Measurements from ENCODE around the gene SMTNL2. TPM values are rescaled to one million over a fixed set of nuclear protein-coding genes. Genes with fewer than 3 reads are reported as not detected.

SMTNL2 gene
- total RNA-seq, 1 donor from 2014 or later = 8.6 TPM

DNA sequence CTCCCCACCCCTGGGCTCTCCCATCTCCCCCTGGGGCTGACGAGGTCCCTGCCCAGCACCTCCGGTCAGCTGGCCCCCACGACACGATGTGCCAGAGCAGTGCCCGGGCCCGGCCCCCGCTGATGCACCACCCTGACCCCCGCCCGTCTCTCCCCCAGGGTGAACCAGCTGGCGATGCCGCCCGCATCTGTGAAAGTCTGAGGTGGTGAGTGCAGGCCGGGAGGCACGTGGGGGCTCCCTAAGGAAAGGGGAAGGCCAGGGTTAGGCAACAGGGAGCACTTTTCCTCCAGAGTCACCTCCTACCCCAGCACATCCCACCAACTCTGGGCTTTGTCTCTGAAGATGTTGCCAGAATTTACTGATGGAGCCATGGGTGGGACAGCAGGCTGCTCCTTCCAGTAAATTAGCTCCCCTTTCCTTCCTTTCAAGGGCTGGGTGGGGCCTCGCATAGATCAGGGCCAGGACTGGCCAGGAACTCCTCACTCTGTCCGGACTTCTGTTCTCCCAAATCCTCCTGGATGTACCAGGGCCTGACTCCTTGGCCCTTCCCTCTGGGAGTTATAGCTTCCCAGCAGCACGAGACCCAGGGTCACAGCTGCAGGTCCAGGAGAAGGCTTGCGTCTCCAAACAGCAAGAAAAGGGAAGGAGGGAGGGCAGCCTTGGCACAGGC is 47.5 kb upstream of the SMTNL2 start:
- H3K27me3 Mint-ChIP-seq = peaks cover 17% of the 10 kb centered on the region
- TF ChIP-seq, protein P1, sequence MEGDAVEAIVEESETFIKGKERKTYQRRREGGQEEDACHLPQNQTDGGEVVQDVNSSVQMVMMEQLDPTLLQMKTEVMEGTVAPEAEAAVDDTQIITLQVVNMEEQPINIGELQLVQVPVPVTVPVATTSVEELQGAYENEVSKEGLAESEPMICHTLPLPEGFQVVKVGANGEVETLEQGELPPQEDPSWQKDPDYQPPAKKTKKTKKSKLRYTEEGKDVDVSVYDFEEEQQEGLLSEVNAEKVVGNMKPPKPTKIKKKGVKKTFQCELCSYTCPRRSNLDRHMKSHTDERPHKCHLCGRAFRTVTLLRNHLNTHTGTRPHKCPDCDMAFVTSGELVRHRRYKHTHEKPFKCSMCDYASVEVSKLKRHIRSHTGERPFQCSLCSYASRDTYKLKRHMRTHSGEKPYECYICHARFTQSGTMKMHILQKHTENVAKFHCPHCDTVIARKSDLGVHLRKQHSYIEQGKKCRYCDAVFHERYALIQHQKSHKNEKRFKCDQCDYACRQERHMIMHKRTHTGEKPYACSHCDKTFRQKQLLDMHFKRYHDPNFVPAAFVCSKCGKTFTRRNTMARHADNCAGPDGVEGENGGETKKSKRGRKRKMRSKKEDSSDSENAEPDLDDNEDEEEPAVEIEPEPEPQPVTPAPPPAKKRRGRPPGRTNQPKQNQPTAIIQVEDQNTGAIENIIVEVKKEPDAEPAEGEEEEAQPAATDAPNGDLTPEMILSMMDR (IDR thresholded peaks at IDR 0.05; ENCODE audit: unreplicated experiment) = no peak
- H3K4me3 Mint-ChIP-seq (ENCODE audit: low read depth) = no peak overlapping the region
- no peaks in the 10 kb centered on the region for H3K9me3 Mint-ChIP-seq (ENCODE audit: low read depth)
- peaks cover 3% of the 10 kb centered on the region for H3K36me3 Mint-ChIP-seq (ENCODE audit: insufficient read depth)
- H3K4me1 Mint-ChIP-seq (ENCODE audit: low read depth) = peaks cover 4% of the 10 kb centered on the region
- no peak for DNase-seq (ENCODE audit: low spot score, unreplicated experiment)
- H3K27ac Mint-ChIP-seq = no peak overlapping the region

DNA sequence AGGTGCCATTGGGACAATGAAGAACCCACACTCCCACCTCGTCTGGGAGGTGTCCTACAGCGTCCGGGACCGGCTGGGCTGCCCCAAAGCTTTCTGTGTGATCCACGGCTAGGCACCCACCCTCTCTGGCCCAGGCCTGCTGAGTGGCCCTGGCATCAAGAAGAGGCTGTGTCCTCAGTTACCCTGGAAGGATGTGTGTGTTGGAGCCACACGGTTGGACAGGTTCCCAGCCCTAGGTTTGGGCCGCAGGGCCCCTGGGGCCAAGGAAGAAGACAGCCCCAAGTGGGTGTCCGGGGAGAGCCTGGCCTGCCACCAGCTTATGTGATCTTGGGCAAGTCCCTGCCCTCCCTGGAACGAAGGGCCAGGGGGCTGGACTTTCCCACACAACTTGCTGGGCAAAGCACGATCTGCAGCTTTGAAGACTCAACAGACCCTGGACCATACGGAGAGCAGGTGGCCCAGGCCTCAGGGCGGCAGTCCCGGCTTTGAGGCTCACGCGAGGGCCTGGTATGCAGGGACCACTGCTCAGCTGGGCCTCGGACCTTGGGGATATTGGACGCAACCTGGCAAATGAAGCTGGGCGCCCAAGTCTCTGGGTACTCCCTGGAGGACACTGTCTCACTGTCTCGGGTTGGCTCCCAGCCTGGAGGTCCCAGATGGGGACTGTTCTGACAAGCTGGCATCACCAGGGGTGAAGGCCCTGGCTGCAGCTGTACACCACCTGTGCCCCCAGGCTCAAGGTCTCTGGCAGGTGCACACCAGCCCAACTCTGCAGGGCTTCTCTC is 46.7 kb upstream of the SMTNL2 start:
- TF ChIP-seq, protein P1 (IDR thresholded peaks at IDR 0.05; ENCODE audit: unreplicated experiment) = no peak
- Mint-ChIP-seq H3K27me3 (peaks cover 10% of the 10 kb centered on the region), H3K4me1 (ENCODE audit: low read depth) (peaks cover 4% of the 10 kb centered on the region), H3K36me3 (ENCODE audit: insufficient read depth) (peaks cover 3% of the 10 kb centered on the region), H3K27ac (no peak overlapping the region), H3K9me3 (ENCODE audit: low read depth) (no peaks in the 10 kb centered on the region), H3K4me3 (ENCODE audit: low read depth) (no peak overlapping the region)
- DNase-seq (ENCODE audit: low spot score, unreplicated experiment) = no peak

DNA sequence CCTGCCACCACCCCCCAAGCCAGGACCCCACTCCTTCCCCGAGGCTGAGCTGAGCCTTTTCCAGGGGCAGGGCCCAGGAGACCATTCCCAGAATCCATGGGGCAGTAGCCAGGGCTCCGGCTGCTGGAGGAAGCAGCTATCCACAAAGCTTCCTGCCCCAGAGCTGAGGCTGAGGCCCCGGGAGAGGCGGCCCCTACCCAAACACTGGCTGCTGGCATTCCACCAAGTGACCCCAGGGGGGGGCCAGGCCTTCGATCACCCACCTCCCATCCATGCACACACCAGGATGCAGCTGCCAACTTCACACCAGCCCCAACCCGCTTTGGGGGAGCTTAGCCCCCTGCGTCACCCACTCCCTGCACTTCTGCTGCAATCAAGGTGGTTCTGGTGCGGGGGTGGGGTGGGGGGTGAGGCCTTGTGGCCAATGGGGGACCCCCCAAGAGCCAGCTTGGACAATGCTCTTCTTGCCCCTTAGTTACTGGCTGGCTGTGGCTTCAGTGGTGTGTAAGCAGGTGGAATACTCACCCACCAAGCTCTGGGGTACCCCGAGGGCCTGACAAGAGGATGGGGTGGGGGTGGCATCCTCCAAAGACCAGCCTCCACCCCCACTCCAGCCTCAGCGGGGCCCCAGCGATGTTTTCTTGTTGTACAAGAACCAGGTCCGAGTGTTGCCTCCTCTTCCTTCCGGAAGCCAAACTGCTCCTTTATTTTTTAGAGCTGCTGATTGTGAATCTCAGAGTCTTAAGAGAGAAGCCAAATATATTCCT is 45.9 kb upstream of the SMTNL2 start:
- Mint-ChIP-seq H3K27me3 (peaks cover 7% of the 10 kb centered on the region), H3K36me3 (ENCODE audit: insufficient read depth) (peaks cover 3% of the 10 kb centered on the region), H3K27ac (no peak overlapping the region), H3K4me3 (ENCODE audit: low read depth) (no peak overlapping the region), H3K9me3 (ENCODE audit: low read depth) (no peaks in the 10 kb centered on the region), H3K4me1 (ENCODE audit: low read depth) (peaks cover 4% of the 10 kb centered on the region)
- DNase-seq (ENCODE audit: low spot score, unreplicated experiment) = no peak
- TF ChIP-seq, protein P1 (IDR thresholded peaks at IDR 0.05; ENCODE audit: unreplicated experiment) = no peak

DNA sequence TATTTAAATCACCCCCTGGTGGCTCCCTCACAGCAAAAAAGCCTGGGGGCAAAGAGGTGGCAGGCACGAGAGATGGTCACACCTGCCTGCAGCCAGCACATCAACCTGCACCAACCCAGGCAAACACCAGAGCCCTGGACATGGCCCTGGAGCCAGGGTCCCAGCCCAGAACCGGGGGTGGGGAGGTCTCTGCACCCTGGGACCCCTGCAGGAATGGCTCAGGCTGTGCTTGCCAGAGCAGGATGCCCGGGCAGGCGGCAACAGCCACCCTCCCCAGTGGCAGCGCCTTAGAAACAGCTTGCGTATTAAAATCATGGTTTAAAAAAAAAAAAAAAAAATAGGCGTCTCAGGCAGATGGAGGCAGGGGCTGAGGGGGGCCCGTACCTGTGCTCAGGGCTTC is 45.3 kb upstream of the SMTNL2 start:
- Mint-ChIP-seq H3K27me3 (peaks cover 5% of the 10 kb centered on the region), H3K27ac (no peak overlapping the region), H3K4me3 (ENCODE audit: low read depth) (no peak overlapping the region), H3K4me1 (ENCODE audit: low read depth) (peaks cover 4% of the 10 kb centered on the region), H3K36me3 (ENCODE audit: insufficient read depth) (peaks cover 3% of the 10 kb centered on the region), H3K9me3 (ENCODE audit: low read depth) (no peaks in the 10 kb centered on the region)
- no peak for DNase-seq (ENCODE audit: low spot score, unreplicated experiment)
- TF ChIP-seq, protein P1 (IDR thresholded peaks at IDR 0.05; ENCODE audit: unreplicated experiment) = no peak

DNA sequence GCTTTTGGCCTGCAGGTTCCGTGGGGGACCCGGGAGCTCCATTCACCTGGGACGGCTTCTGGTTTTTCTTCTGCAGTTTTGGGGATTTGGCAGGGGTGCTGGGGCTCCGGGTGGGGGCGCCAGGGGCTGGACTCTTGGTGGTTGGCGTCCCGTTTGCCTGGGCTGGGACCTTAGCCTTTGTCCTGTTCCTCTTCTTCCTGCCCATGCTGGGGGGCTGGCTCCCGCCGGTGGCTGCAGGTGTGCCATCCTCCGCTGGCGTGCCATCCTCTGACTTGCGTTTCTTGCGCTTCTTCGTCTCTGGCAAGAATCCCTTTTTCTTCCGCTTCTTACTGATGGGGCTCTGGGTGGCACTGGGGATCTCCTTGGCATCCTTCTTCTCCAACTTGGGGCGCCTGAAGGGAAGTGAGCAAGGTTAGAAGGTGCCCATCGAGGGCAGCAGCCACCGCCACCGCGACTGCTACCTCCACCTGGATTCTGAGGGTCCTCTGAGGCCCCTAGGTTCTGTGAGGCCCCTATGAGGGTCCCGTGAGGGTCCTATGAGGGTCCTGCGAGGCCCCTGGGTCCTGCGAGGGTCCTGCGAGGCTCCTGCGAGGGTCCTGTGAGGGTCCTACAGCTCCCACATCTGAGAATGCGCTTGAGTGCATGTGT is 44.6 kb upstream of the SMTNL2 start:
- Mint-ChIP-seq H3K4me1 (ENCODE audit: low read depth) (peaks cover 4% of the 10 kb centered on the region), H3K9me3 (ENCODE audit: low read depth) (no peaks in the 10 kb centered on the region), H3K36me3 (ENCODE audit: insufficient read depth) (peaks cover 3% of the 10 kb centered on the region), H3K27me3 (peaks cover 5% of the 10 kb centered on the region), H3K4me3 (ENCODE audit: low read depth) (no peak overlapping the region), H3K27ac (no peak overlapping the region)
- DNase-seq (ENCODE audit: low spot score, unreplicated experiment) = no peak
- TF ChIP-seq, protein P1 (IDR thresholded peaks at IDR 0.05; ENCODE audit: unreplicated experiment) = no peak
